Type B pancreatic cell (in vitro differentiated cells): ENCODE data around the gene PKNOX2. TPM values are rescaled to one million over a fixed set of nuclear protein-coding genes. Genes with fewer than 3 reads are reported as not detected.

Experiments used
- DNase-seq: peaks from one replicate; pipeline ENCODE4 v3.0.0; 2021; ENCODE audit warnings: mixed read lengths; ENCODE audit not compliant: unreplicated experiment; ENCODE audit errors: extremely low spot score
- H3K27ac Mint-ChIP-seq: 2 replicates; pipeline ENCODE4 v1.8.0; 2021; ENCODE audit warnings: mild to moderate bottlenecking, mixed read lengths
- H3K27me3 Mint-ChIP-seq: 2 replicates; pipeline ENCODE4 v1.8.0; 2021; ENCODE audit warnings: mixed read lengths
- H3K36me3 Mint-ChIP-seq: 2 replicates; pipeline ENCODE4 v1.8.0; 2021; ENCODE audit warnings: mixed read lengths
- H3K4me1 Mint-ChIP-seq: one replicate; pipeline ENCODE4 v1.8.0; 2021; ENCODE audit warnings: mixed read lengths; ENCODE audit not compliant: unreplicated experiment
- H3K4me3 Mint-ChIP-seq: 2 replicates; pipeline ENCODE4 v1.8.0; 2021; ENCODE audit warnings: mild to moderate bottlenecking, mixed read lengths
- H3K9me3 Mint-ChIP-seq: 2 replicates; pipeline ENCODE4 v1.8.0; 2021; ENCODE audit warnings: mixed read lengths
- CTCF ChIP-seq: fragments of 200-600 bp; sonication (generic); conservative IDR thresholded peaks from 2 replicates; pipeline ENCODE4 v1.5.0; 2021; ENCODE audit warnings: antibody characterized with exemption, mild to moderate bottlenecking
- total RNA-seq: library from RNA; stranded (reverse); gene quantifications from 2 replicates; pipeline ENCODE4 v1.2.1, GENCODE V29; 2021; ENCODE audit warnings: low replicate concordance

The PKNOX2 gene
- total RNA-seq, 1 donor from 2014 or later, result 15.3 TPM

DNA sequence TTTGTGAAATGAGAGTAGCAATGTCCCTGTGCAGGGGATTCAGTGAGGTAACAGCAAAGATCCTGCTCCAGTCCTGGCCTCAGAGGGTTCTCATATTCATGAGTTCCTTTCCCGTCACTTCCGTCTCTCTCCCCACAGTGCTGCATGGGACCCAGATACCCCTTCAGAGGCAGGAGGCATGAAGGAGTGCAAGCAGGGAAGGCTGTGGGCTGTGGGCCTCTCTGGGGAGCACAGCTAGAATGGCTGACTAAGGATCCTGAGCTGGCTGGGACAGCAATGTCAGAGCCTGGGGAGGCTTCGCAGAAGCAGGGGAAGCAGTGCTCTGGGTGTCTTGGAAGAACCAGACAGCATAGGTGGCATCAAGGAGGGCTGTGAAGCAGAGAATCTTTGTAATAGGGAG is 13.0 kb downstream of the PKNOX2 start:
- TF ChIP-seq CTCF, result no peak
- Mint-ChIP-seq H3K4me1 (peaks cover 41% of the 10 kb centered on the region), H3K4me3 (no peak overlapping the region), H3K9me3 (peaks cover 4% of the 10 kb centered on the region), H3K27ac (peak overlapping the region; percentile 48), H3K27me3 (peaks cover 52% of the 10 kb centered on the region), H3K36me3 (peaks cover 4% of the 10 kb centered on the region)
- DNase-seq, result no peak

DNA sequence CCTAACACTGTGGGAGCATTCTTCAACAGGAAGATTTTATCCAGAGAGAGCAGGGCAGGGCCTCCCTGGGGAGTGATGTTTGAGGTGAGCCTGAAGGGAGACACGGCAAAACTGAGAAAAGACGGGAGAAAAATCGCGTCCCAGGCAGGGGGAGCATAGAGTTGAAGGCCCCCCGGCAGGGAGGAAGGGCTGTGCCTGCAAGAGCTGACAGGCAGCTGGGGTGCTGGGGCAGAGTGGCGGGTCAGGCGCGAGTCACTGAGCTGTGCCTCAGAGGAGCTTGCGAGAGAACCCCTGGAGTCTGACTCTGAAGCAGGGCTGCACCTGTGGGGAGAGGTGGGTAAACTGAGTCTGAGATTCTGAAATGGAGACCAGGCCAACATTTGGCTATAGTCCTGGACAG is 14.8 kb downstream of the PKNOX2 start:
- Mint-ChIP-seq H3K27ac (no peak overlapping the region), H3K36me3 (peaks cover 4% of the 10 kb centered on the region), H3K9me3 (peaks cover 4% of the 10 kb centered on the region), H3K4me3 (no peak overlapping the region), H3K4me1 (peaks cover 41% of the 10 kb centered on the region), H3K27me3 (peaks cover 44% of the 10 kb centered on the region)
- TF ChIP-seq CTCF, result no peak
- DNase-seq, result no peak

DNA sequence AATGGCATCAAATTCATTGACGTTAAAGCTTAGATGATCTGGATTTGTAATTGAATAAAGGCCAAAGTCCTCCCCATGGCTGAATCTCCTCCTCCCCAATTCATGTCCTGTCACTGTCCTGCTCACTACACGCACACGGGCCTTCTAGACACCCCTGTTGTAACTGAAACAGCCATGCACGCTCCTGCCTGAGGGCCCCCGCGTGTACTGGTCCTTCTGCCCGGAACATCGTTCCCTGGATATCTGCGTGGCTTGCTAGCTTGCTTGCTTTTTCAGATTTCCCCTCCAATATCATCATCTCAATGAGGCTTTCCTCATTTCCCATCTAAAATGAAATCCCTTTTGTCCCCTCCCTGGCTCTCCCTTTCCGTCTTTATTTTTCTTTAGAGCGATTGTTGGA is 15.3 kb downstream of the PKNOX2 start:
- H3K36me3 Mint-ChIP-seq, result peaks cover 4% of the 10 kb centered on the region
- TF ChIP-seq CTCF, result no peak
- peaks cover 44% of the 10 kb centered on the region for H3K27me3 Mint-ChIP-seq
- peaks cover 4% of the 10 kb centered on the region for H3K9me3 Mint-ChIP-seq
- no peak overlapping the region for H3K4me3 Mint-ChIP-seq
- no peak for DNase-seq
- H3K4me1 Mint-ChIP-seq, result peaks cover 41% of the 10 kb centered on the region
- H3K27ac Mint-ChIP-seq, result no peak overlapping the region

DNA sequence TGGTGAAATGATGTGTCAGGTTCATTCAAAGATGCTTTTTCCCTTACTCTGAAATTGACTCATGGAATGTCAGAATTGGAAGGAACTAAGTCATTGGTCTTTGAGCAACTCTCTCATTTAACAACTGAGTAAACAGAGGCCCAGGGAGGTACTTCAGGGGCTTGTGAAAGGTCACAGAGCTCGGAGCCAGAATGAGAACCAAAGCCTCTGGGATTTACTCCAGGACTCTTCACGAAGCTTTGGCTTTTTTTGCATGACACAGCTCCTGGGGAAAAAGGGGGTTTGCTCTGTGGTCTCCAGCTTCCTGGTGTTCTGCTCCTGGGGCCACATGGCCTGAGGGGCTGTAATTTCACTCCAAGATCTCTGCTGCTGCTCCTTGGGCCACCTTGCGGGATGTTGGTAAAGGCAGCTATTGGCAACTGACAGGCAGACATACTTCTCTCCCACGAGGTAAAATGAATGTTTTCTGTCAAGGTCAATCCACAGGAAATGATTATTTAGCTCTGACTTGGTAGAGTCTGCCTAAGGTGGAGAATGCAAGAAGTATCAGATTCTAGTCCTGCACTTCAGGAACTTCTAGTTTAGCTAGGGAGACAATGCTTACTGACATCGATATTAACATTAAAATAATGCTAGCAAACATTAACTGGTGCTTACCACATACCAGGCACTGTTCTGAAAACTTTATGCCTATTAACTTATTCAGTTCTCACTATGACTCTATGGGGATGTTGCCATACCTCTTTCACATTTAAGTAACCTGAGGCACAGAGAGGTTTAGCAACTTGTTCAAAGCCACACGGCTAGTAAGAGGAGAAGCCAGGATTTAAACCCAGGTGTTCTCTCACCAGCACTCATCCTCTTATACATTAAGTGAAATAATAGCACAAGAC is 16.1 kb downstream of the PKNOX2 start:
- peaks cover 4% of the 10 kb centered on the region for H3K36me3 Mint-ChIP-seq
- H3K9me3 Mint-ChIP-seq, result peaks cover 4% of the 10 kb centered on the region

DNA sequence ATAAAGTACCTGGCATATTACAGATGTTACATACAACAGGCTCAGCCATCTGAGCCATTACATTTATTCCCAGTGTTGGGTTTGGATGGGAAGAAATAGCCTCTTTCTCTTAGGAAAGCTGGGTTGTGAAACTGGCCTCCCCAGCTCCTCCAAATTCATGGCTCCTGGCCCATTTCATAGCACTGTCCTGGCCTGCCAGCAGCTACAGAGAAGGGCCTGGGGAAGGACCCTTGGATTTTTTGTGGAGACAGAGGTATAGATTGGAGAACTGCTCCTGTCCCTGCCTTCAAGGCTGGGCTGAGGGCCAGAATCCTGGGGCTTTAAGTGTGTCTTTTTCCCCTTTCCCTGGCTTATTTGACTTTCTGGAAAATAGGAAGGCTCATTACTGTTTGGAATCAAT is 18.0 kb downstream of the PKNOX2 start:
- H3K4me1 Mint-ChIP-seq, result peaks cover 25% of the 10 kb centered on the region

More for the DNA sequence above, 16.1 kb downstream of the PKNOX2 start:
- peaks cover 40% of the 10 kb centered on the region for H3K27me3 Mint-ChIP-seq
- DNase-seq, result no peak
- TF ChIP-seq CTCF, result no peak
- peaks cover 41% of the 10 kb centered on the region for H3K4me1 Mint-ChIP-seq
- no peak overlapping the region for H3K4me3 Mint-ChIP-seq
- H3K27ac Mint-ChIP-seq, result no peak overlapping the region

More for the DNA sequence above, 18.0 kb downstream of the PKNOX2 start:
- no peak for DNase-seq
- no peak overlapping the region for H3K4me3 Mint-ChIP-seq
- peaks cover 9% of the 10 kb centered on the region for H3K9me3 Mint-ChIP-seq
- no peak for TF ChIP-seq CTCF
- H3K36me3 Mint-ChIP-seq, result peaks cover 12% of the 10 kb centered on the region
- H3K27me3 Mint-ChIP-seq, result peaks cover 26% of the 10 kb centered on the region
- H3K27ac Mint-ChIP-seq, result no peak overlapping the region
